Hepatocyte (in vitro differentiated cells): ENCODE measurements around the gene CNTN4.

Source experiments
- CTCF ChIP-seq: fragments of 200-600 bp; sonication (generic); IDR thresholded peaks from 2 replicates; pipeline ENCODE4 v1.5.1; 2016; ENCODE audit warnings: antibody characterized with exemption, mild to moderate bottlenecking; ENCODE audit not compliant: poor library complexity
- EZH2 ChIP-seq: fragments of 200-600 bp; sonication (generic); IDR thresholded peaks from 2 replicates; pipeline ENCODE4 v1.6.1; 2016; ENCODE audit warnings: antibody characterized with exemption, mild to moderate bottlenecking, borderline replicate concordance
- EZH2phosphoT487 ChIP-seq: fragments of 200-600 bp; sonication (generic); IDR thresholded peaks from one replicate; pipeline ENCODE4 v1.6.1; 2018; ENCODE audit warnings: antibody characterized with exemption, mild to moderate bottlenecking, low read depth, moderate library complexity; ENCODE audit not compliant: unreplicated experiment, severe bottlenecking

GRCh38 chr3:2262204-2262603 lies 163.5 kb downstream of the CNTN4 start:
- TF ChIP-seq CTCF (no peak), EZH2 (no peak), EZH2phosphoT487 (no peak)
